H9 (cell line): ENCODE data around the gene METTL3. TPM values are rescaled to one million over a fixed set of nuclear protein-coding genes. Genes with fewer than 3 reads are reported as not detected.

Experiments
- DNase-seq: peaks from one replicate; pipeline ENCODE4 v3.0.0-alpha.2; 2017
- H2AFZ ChIP-seq: one replicate; pipeline ENCODE4 v1.6.1; 2013; ENCODE audit warnings: mild to moderate bottlenecking, low read length, control low read depth, moderate library complexity
- H2AK5ac ChIP-seq: 2 replicates; pipeline ENCODE4 v1.6.1; 2013; ENCODE audit warnings: low read length, control low read depth, mixed read lengths; ENCODE audit not compliant: insufficient read length
- H2BK120ac ChIP-seq: one replicate; pipeline ENCODE4 v1.6.1; 2013; ENCODE audit warnings: low read depth, mild to moderate bottlenecking, low read length, control low read depth, inconsistent platforms; ENCODE audit not compliant: poor library complexity, severe bottlenecking
- H2BK12ac ChIP-seq: 2 replicates; pipeline ENCODE4 v1.6.1; 2013; ENCODE audit warnings: low read length, control low read depth, mixed read lengths, low read depth; ENCODE audit not compliant: insufficient read length
- H2BK15ac ChIP-seq: 2 replicates; pipeline ENCODE4 v1.6.1; 2013; ENCODE audit warnings: low read depth, low read length, control low read depth
- H2BK20ac ChIP-seq: one replicate; pipeline ENCODE4 v1.6.1; 2013; ENCODE audit warnings: low read depth, mild to moderate bottlenecking, low read length, control low read depth, inconsistent platforms; ENCODE audit not compliant: poor library complexity, severe bottlenecking
- H2BK5ac ChIP-seq: 2 replicates; pipeline ENCODE4 v1.6.1; 2013; ENCODE audit warnings: low read length, control low read depth, mixed read lengths; ENCODE audit not compliant: insufficient read length
- H3K14ac ChIP-seq: 2 replicates; pipeline ENCODE4 v1.6.1; 2013; ENCODE audit warnings: low read length, control low read depth; ENCODE audit not compliant: insufficient read depth
- H3K18ac ChIP-seq: 2 replicates; pipeline ENCODE4 v1.6.1; 2013; ENCODE audit warnings: low read depth, mild to moderate bottlenecking, mixed read lengths, low read length, control low read depth; ENCODE audit not compliant: insufficient read length
- H3K23ac ChIP-seq: 2 replicates; pipeline ENCODE4 v1.6.1; 2013; ENCODE audit warnings: low read length, control low read depth, mixed read lengths, low read depth; ENCODE audit not compliant: insufficient read length
- H3K23me2 ChIP-seq: 2 replicates; pipeline ENCODE4 v1.6.1; 2013; ENCODE audit warnings: low read depth, mild to moderate bottlenecking, mixed read lengths, low read length, control low read depth; ENCODE audit not compliant: insufficient read length, poor library complexity, severe bottlenecking
- H3K27ac ChIP-seq: 2 replicates; pipeline ENCODE4 v1.5.1; 2013; ENCODE audit warnings: low read length, control low read depth, mixed read lengths, low read depth; ENCODE audit not compliant: insufficient read length
- H3K27me3 ChIP-seq: 2 replicates; pipeline ENCODE4 v1.6.1; 2013; ENCODE audit warnings: low read length, control low read depth, inconsistent platforms; ENCODE audit not compliant: insufficient read depth
- H3K4ac ChIP-seq: 2 replicates; pipeline ENCODE4 v1.6.1; 2013; ENCODE audit warnings: low read depth, mild to moderate bottlenecking, control low read depth, inconsistent platforms, low read length, moderate library complexity
- H3K4me1 ChIP-seq: 2 replicates; pipeline ENCODE4 v1.6.1; 2013; ENCODE audit warnings: low read length, control low read depth, inconsistent platforms; ENCODE audit not compliant: insufficient read depth
- H3K4me2 ChIP-seq: 2 replicates; pipeline ENCODE4 v1.6.1; 2013; ENCODE audit warnings: low read length, control low read depth, mixed read lengths; ENCODE audit not compliant: insufficient read length, insufficient read depth
- H3K56ac ChIP-seq: 2 replicates; pipeline ENCODE4 v1.6.1; 2013; ENCODE audit warnings: low read depth, mild to moderate bottlenecking, mixed read lengths, low read length, control low read depth; ENCODE audit not compliant: insufficient read length
- H3K79me1 ChIP-seq: 2 replicates; pipeline ENCODE4 v1.6.1; 2013; ENCODE audit warnings: low read depth, mild to moderate bottlenecking, moderate library complexity, low read length, control low read depth, inconsistent platforms; ENCODE audit not compliant: insufficient read depth, poor library complexity, severe bottlenecking
- H3K79me2 ChIP-seq: 2 replicates; pipeline ENCODE4 v1.6.1; 2013; ENCODE audit warnings: low read length, control low read depth, inconsistent platforms; ENCODE audit not compliant: insufficient read depth
- H3K9ac ChIP-seq: 2 replicates; pipeline ENCODE4 v1.6.1; 2013; ENCODE audit warnings: low read length, control low read depth, mixed read lengths; ENCODE audit not compliant: insufficient read length; ENCODE audit errors: extremely low read depth
- H3K9me3 ChIP-seq: one replicate; pipeline ENCODE4 v1.6.1; 2013; ENCODE audit warnings: low read depth, low read length, inconsistent platforms; ENCODE audit not compliant: control insufficient read depth
- H3T11ph ChIP-seq: one replicate; pipeline ENCODE4 v1.6.1; 2013; ENCODE audit warnings: mild to moderate bottlenecking, low read length, control low read depth, inconsistent platforms
- H4K20me1 ChIP-seq: one replicate; pipeline ENCODE4 v1.6.1; 2013; ENCODE audit not compliant: control insufficient read depth, insufficient read length, insufficient read depth
- H4K5ac ChIP-seq: 2 replicates; pipeline ENCODE4 v1.6.1; 2013; ENCODE audit warnings: low read depth, mild to moderate bottlenecking, mixed read lengths, low read length, control low read depth; ENCODE audit not compliant: insufficient read length
- H4K8ac ChIP-seq: replicated peaks from 2 replicates; pipeline ENCODE4 v1.6.1; 2013; ENCODE audit warnings: low read length, control low read depth, mixed read lengths, low read depth; ENCODE audit not compliant: insufficient read length
- H4K91ac ChIP-seq: 2 replicates; pipeline ENCODE4 v1.6.1; 2013; ENCODE audit warnings: low read depth, mild to moderate bottlenecking, moderate library complexity, mixed read lengths, low read length, control low read depth; ENCODE audit not compliant: insufficient read length
- H3K27ac Mint-ChIP-seq, 3 experiments: 2 replicates in 2 of 3; 3 replicates in 1 of 3; pipeline ENCODE4 v1.8.0; 2020 to 2021; ENCODE audit warnings: mixed read lengths in 3 of 3, mild to moderate bottlenecking in 1 of 3, moderate library complexity in 1 of 3
- H3K27me3 Mint-ChIP-seq: 2 replicates; pipeline ENCODE4 v1.8.0; 2021; ENCODE audit warnings: low read depth, mild to moderate bottlenecking, moderate library complexity, mixed read lengths
- H3K36me3 Mint-ChIP-seq, 3 experiments: 2 replicates in 2 of 3; 3 replicates in 1 of 3; pipeline ENCODE4 v1.8.0; 2020 to 2021; ENCODE audit warnings: low read depth in 3 of 3, mixed read lengths in 3 of 3; ENCODE audit not compliant: insufficient read depth in 1 of 3
- H3K4me1 Mint-ChIP-seq, 2 experiments: 2 replicates each; pipeline ENCODE4 v1.8.0; 2020; ENCODE audit warnings: mixed read lengths in 2 of 2
- H3K4me3 Mint-ChIP-seq, 2 experiments: 2 replicates in 1 of 2; 3 replicates in 1 of 2; pipeline ENCODE4 v1.8.0; 2020 to 2021; ENCODE audit warnings: mild to moderate bottlenecking in 2 of 2, mixed read lengths in 2 of 2, moderate library complexity in 1 of 2
- H3K9me3 Mint-ChIP-seq, 2 experiments: 2 replicates in 1 of 2; 3 replicates in 1 of 2; pipeline ENCODE4 v1.8.0; 2020; ENCODE audit warnings: mild to moderate bottlenecking in 2 of 2, mixed read lengths in 2 of 2, moderate library complexity in 1 of 2
- WGBS: extraction: QIAGEN DNeasy Blood & Tissue Kit; methylation state at CpG from one replicate; pipeline ENCODE4 v1.1.7; 2013; ENCODE audit warnings: missing lambda C conversion rate, low lambda C conversion rate, mixed read lengths; ENCODE audit not compliant: insufficient read length; ENCODE audit errors: extremely low coverage; 5-methylcytosine and 5-hydroxymethylcytosine counted together
- total RNA-seq: library from RNA; stranded (reverse); gene quantifications from 2 replicates; pipeline ENCODE4 v1.2.1, GENCODE V29; 2021
- TF ChIP-seq, protein P1 (sequence below): fragments of 200-600 bp; sonication (generic); conservative IDR thresholded peaks from 3 replicates; pipeline ENCODE4 v1.8.0; 2021; ENCODE audit warnings: antibody characterized with exemption, mild to moderate bottlenecking

METTL3 gene
- total RNA-seq, 1 experiment from 2014 or later = 84.1 TPM

DNA sequence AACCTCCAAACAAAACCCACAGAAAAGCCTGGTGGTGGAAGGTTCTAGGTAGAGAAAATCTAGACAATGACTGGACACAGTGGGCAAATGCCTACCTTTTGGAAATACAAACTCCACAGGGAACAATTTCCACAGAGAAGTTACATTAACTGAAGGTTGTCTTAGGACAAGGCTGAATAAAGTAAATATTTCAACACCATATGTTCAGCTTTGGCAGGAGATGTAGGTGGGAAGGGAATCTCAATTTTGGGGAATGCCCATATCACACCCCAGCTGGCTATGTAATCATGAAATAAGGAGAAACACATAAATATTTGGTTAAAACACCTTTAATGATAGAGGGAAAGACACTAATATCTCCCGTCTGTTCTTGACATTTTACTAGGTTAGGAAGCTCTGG is 9.6 kb upstream of the METTL3 start:
- no peak overlapping the region for H2BK120ac ChIP-seq
- Mint-ChIP-seq H3K9me3 (no peaks in the 10 kb centered on the region), H3K4me3 (no peak overlapping the region), H3K27me3 (no peaks in the 10 kb centered on the region), H3K4me1 (peaks cover 55 to 58% of the 10 kb centered on the region in 2 experiments), H3K27ac (peak overlapping the region in 2 of 3 experiments; percentile 76 to 82; a peak in 3 of 7 replicates), H3K36me3 (peaks cover 45 to 59% (median 54%) of the 10 kb centered on the region in 3 experiments)
- H3T11ph ChIP-seq = no peak overlapping the region
- no peak overlapping the region for H3K9ac ChIP-seq
- H3K4me2 ChIP-seq = peak overlapping the region; percentile 4
- H4K91ac ChIP-seq = no peak overlapping the region
- peaks cover 15% of the 10 kb centered on the region for H3K79me1 ChIP-seq
- H2AK5ac ChIP-seq = no peak overlapping the region
- no peak overlapping the region for H3K27ac ChIP-seq
- H2BK15ac ChIP-seq = no peak overlapping the region
- no peak overlapping the region for H2BK20ac ChIP-seq
- H3K14ac ChIP-seq = no peak overlapping the region
- H3K23ac ChIP-seq = no peak overlapping the region
- H4K8ac ChIP-seq = no peak overlapping the region
- no peak overlapping the region for H2AFZ ChIP-seq
- H3K18ac ChIP-seq = no peak overlapping the region
- no peaks in the 10 kb centered on the region for H3K9me3 ChIP-seq
- TF ChIP-seq, protein P1, sequence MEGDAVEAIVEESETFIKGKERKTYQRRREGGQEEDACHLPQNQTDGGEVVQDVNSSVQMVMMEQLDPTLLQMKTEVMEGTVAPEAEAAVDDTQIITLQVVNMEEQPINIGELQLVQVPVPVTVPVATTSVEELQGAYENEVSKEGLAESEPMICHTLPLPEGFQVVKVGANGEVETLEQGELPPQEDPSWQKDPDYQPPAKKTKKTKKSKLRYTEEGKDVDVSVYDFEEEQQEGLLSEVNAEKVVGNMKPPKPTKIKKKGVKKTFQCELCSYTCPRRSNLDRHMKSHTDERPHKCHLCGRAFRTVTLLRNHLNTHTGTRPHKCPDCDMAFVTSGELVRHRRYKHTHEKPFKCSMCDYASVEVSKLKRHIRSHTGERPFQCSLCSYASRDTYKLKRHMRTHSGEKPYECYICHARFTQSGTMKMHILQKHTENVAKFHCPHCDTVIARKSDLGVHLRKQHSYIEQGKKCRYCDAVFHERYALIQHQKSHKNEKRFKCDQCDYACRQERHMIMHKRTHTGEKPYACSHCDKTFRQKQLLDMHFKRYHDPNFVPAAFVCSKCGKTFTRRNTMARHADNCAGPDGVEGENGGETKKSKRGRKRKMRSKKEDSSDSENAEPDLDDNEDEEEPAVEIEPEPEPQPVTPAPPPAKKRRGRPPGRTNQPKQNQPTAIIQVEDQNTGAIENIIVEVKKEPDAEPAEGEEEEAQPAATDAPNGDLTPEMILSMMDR = no peak
- H3K56ac ChIP-seq = no peak overlapping the region
- no peak overlapping the region for H4K5ac ChIP-seq
- WGBS = no CpG with 5 or more reads among the region's 1 CpG
- H3K79me2 ChIP-seq = peaks cover 9% of the 10 kb centered on the region; the same call in 1 of the 2 replicates
- H4K20me1 ChIP-seq = no peaks in the 10 kb centered on the region
- peaks cover 3% of the 10 kb centered on the region for H3K23me2 ChIP-seq
- no peak overlapping the region for H3K4ac ChIP-seq
- H3K27me3 ChIP-seq = no peaks in the 10 kb centered on the region
- peaks cover 13% of the 10 kb centered on the region; the same call in 1 of the 2 replicates for H3K4me1 ChIP-seq
- H2BK12ac ChIP-seq = no peak overlapping the region
- DNase-seq = no peak
- no peak overlapping the region for H2BK5ac ChIP-seq
